Esophagus squamous epithelium (tissue), 4 donors: ENCODE data around the gene CCNL1.

Experiments
- CTCF ChIP-seq, 6 experiments: fragments of 450-650 bp in 4 of 6; fragments of 200-600 bp in 2 of 6; sonication (generic) in 2 of 6; IDR thresholded peaks; one replicate each; pipeline ENCODE4 v1.5.1; 2016 to 2019; ENCODE audit warnings: antibody characterized with exemption in 6 of 6, mild to moderate bottlenecking in 4 of 6, moderate library complexity in 4 of 6
- POLR2A ChIP-seq, 4 donors: fragments of 450-650 bp; IDR thresholded peaks; one replicate each; pipeline ENCODE4 v1.6.1; 2017; ENCODE audit warnings: antibody characterized with exemption in 4 of 4, mild to moderate bottlenecking in 4 of 4, moderate library complexity in 3 of 4

DNA sequence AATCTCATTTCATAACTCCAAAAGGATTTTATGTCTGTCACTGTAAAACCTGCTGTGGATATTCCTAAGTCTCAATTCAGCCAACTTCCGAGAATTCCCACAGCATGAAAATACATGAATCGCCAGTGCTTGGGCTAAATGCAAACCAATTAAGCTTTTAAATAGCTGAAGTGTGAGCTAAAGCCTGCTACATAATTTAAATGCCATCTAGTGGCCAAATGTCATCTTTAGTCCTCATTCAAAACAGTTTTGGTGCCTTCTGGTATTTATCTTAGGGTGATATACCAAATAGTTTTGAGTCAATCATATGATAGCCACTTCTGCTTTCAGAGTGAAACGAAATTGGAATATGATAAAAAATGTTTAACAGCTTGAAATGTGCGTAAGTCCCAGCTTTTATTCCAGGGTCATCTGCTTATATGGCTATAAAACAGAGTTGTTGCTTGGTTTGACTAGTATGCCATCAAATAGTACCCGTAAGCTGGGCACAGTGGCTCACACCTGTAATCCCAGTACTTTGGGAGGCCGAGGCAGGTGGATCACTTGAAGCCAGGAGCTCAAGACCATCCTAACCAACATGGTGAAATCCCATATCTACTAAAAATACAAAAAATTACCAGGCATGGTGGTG is 41.8 kb upstream of the CCNL1 start:
- TF ChIP-seq POLR2A (IDR thresholded peaks at IDR 0.05) (no peak), CTCF (IDR thresholded peaks at IDR 0.05) (peak in 5 of 6 experiments; percentile 38 to 63 (median 43))
